Stimulated activated memory B cell treated with anti-CD40 and anti-IgM and Interleukin-4, amounts not matched to agents 10 μg/mL and 1 μg/mL and 100 μg/mL, for 72 hours (primary cell): ENCODE measurements around the gene CDK7.

ENCODE experiments used
- ATAC-seq: fragments of 150-1000 bp; cut with Tn5 transposase; 2 replicates; pipeline ENCODE4 v1.10.0; 2021
- H3K27ac Mint-ChIP-seq: one replicate; pipeline ENCODE4 v1.8.0; 2022; ENCODE audit warnings: mild to moderate bottlenecking, mixed read lengths
- H3K27me3 Mint-ChIP-seq: one replicate; pipeline ENCODE4 v1.8.0; 2022; ENCODE audit warnings: mixed read lengths
- H3K36me3 Mint-ChIP-seq: one replicate; pipeline ENCODE4 v1.8.0; 2022; ENCODE audit warnings: mixed read lengths
- H3K4me1 Mint-ChIP-seq: one replicate; pipeline ENCODE4 v1.8.0; 2022; ENCODE audit warnings: mixed read lengths
- H3K4me3 Mint-ChIP-seq: one replicate; pipeline ENCODE4 v1.8.0; 2022; ENCODE audit warnings: mild to moderate bottlenecking, moderate library complexity, mixed read lengths
- H3K9me3 Mint-ChIP-seq: one replicate; pipeline ENCODE4 v1.8.0; 2022; ENCODE audit warnings: mixed read lengths

CDK7 gene

DNA sequence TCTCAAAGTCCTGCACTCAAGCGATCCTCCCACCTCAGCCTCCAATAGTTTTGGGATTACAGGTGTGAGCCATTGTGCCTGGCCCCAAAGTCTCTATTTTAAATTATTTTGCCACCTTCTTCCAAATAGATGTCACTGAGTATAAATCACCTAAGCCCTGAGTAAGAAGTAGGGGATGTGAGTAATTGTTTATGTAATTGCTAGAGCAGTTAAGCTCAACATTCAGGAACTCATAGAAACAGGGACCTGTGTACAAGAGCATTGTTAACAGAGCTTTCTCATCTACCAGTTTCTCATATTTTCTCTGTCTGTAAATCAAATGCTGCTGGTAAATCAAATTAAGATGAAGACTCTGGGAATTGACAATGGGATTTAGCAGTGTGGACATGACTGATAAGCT lies 26.3 kb downstream of the CDK7 start:
- no peak overlapping the region for H3K27ac Mint-ChIP-seq
- no peaks in the 10 kb centered on the region for H3K9me3 Mint-ChIP-seq
- H3K4me1 Mint-ChIP-seq, result no peaks in the 10 kb centered on the region
- no peak overlapping the region for H3K4me3 Mint-ChIP-seq
- peaks cover 74% of the 10 kb centered on the region for H3K36me3 Mint-ChIP-seq
- no peaks in the 10 kb centered on the region for H3K27me3 Mint-ChIP-seq
- no peak for ATAC-seq

DNA sequence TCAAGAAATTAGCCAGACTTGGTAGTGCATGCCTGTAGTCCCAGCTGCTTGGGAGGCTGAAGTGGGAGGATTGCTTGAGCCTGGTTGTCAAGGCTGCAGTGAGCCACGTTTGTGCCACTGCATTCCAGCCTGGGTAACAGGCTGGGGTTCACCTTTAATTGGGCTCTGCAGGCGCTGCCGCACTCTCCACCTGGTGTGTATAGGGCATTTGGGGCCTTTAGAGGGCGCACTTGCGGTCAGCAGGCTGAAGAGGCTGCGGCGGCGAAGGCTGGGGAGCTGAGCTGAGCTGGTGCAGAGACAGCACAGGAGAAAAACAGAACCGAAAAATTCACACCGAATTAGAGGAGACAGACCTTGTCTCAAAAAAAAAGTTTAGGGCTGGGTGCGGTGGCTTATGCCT lies 31.2 kb downstream of the CDK7 start:
- H3K27me3 Mint-ChIP-seq, result no peaks in the 10 kb centered on the region
- H3K9me3 Mint-ChIP-seq, result no peaks in the 10 kb centered on the region
- no peak overlapping the region for H3K27ac Mint-ChIP-seq
- no peak for ATAC-seq
- H3K4me3 Mint-ChIP-seq, result no peak overlapping the region
- H3K4me1 Mint-ChIP-seq, result no peaks in the 10 kb centered on the region
- peaks cover 77% of the 10 kb centered on the region for H3K36me3 Mint-ChIP-seq

DNA sequence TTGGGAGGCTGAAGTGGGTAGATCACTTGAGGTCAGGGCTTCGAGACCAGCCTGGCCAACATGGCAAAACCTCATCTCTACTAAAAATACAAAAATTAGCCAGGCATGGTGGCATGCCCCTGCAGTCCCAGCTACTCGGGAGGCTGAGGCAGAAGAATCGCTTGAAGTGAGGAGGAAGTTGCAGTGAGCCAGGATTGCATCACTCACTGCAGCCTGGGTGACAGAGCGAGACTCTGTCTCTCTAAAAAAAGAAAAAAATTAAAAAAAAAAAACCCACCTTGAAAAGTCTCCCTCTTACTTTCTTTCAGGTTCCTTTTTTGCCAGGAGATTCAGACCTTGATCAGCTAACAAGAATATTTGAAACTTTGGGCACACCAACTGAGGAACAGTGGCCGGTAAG lies 34.2 kb downstream of the CDK7 start:
- no peaks in the 10 kb centered on the region for H3K4me1 Mint-ChIP-seq
- no peak overlapping the region for H3K27ac Mint-ChIP-seq
- H3K27me3 Mint-ChIP-seq, result no peaks in the 10 kb centered on the region
- ATAC-seq, result no peak
- H3K4me3 Mint-ChIP-seq, result no peak overlapping the region
- no peaks in the 10 kb centered on the region for H3K9me3 Mint-ChIP-seq
- H3K36me3 Mint-ChIP-seq, result peaks cover 73% of the 10 kb centered on the region

DNA sequence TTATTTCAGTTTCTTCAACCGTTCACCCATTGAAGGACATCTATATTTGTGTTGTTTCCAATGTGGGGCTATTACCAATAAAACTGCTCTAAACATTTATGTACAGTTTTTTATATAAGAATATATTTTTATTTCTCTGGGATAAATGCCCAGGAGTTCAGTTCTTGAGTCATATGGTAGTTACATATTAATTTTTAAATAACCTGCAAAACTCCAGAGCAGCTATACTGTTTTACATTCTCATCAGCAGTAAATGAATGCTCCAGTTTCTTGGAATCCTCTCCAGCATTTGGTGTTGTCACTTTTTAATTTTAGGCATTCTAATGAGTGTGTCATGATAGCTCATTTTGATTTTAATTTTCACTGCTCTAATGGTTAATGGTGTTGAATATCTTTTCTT lies 36.2 kb downstream of the CDK7 start:
- H3K9me3 Mint-ChIP-seq, result no peaks in the 10 kb centered on the region
- H3K36me3 Mint-ChIP-seq, result peaks cover 58% of the 10 kb centered on the region

DNA sequence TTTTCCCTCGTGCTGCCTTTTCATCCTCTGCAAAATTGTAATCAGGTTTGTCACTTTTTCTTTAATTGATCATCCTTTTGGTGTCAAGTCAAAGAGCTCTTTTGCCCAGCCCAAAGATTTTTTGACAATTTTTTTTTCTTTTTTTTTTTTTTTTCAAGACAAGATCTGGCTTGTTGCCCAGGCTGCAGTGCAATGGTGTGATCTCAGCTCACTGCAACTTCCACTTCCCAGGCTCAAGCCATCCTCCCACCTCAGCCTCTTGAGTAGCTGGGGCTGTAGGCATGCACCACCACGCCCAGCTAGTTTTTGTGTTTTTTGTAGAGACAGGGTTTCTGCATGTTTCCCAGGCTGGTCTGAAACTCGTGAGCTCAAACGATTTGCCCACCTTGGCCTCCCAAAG lies 36.7 kb downstream of the CDK7 start:
- no peak for ATAC-seq
- no peaks in the 10 kb centered on the region for H3K4me1 Mint-ChIP-seq
- H3K9me3 Mint-ChIP-seq, result no peaks in the 10 kb centered on the region
- H3K36me3 Mint-ChIP-seq, result peaks cover 58% of the 10 kb centered on the region
- H3K4me3 Mint-ChIP-seq, result no peak overlapping the region
- no peaks in the 10 kb centered on the region for H3K27me3 Mint-ChIP-seq
- H3K27ac Mint-ChIP-seq, result no peak overlapping the region

More for the DNA sequence above, 36.2 kb downstream of the CDK7 start:
- ATAC-seq, result no peak
- Mint-ChIP-seq H3K4me1 (no peaks in the 10 kb centered on the region), H3K27ac (no peak overlapping the region), H3K4me3 (no peak overlapping the region), H3K27me3 (no peaks in the 10 kb centered on the region)

DNA sequence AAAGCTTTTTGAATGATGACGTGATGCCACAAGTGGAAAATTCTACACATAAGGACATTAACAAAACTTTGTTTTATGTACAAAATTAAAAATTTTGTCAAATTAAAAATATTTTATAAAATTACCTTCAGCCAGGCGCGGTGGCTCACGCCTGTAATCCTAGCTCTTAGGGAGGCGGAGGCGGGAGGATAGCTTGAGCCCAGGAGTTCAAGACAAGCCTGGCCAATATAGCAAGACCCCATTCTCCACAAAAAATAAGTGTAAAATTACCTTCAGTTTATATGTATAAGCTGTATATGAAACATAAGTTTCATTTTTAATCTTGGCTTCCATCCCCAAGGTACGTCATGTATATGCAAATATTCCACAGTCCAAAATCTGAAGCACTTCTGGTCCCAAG lies 40.9 kb downstream of the CDK7 start:
- Mint-ChIP-seq H3K27ac (no peak overlapping the region), H3K4me1 (no peaks in the 10 kb centered on the region), H3K36me3 (peaks cover 67% of the 10 kb centered on the region), H3K9me3 (no peaks in the 10 kb centered on the region), H3K4me3 (no peak overlapping the region), H3K27me3 (no peaks in the 10 kb centered on the region)
- no peak for ATAC-seq

DNA sequence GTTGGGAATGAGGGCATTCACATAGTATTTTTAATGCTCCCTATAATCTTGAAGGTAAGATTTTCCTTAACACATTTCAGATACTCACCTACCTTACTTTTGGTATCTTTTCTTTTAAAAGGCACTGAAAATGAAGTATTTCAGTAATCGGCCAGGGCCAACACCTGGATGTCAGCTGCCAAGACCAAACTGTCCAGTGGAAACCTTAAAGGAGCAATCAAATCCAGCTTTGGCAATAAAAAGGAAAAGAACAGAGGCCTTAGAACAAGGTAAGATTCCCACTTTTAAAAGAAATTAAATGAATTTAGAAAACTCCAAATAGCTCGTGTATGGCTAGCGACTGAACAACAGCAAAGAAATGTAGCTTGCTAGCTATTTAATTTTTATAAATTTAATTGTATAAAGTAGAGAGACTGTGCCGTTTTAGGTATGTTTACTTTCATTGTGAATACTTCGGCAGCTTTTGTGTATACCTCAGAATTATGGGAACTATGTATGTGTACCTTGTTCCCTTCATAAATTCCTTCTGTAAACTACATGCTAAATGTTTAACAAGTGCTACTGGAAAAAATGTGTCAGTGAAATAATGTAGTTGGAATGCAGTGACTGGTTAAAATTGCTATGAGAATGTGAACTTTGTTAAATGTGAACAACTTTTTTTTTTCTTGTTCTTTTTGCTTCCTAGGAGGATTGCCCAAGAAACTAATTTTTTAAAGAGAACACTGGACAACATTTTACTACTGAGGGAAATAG lies 41.9 kb downstream of the CDK7 start:
- Mint-ChIP-seq H3K36me3 (peaks cover 58% of the 10 kb centered on the region), H3K27me3 (no peaks in the 10 kb centered on the region), H3K4me3 (no peak overlapping the region), H3K9me3 (no peaks in the 10 kb centered on the region), H3K4me1 (no peaks in the 10 kb centered on the region), H3K27ac (no peak overlapping the region)
- no peak for ATAC-seq

DNA sequence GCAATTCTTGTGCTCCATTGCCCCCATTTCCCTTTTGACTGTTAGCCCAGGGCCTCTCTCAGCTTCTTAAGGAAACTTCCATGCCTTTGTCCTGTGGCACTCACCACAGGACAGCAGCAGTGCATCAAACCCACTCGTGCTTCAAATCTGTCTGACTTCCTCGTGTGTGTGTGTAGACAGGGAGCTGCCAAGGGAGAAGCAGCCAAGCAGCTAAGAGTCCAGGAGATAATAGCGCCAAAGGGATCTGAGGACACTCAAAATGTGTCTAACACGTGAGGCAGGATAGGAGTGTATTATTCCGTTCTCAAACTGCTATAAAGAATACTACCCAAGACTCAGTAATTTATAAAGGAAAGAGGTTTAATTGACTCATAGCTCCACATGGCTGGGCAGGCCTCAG lies 44.8 kb downstream of the CDK7 start:
- ATAC-seq, result no peak
- Mint-ChIP-seq H3K27ac (no peak overlapping the region), H3K4me3 (no peak overlapping the region), H3K9me3 (no peaks in the 10 kb centered on the region), H3K36me3 (peaks cover 53% of the 10 kb centered on the region), H3K27me3 (no peaks in the 10 kb centered on the region), H3K4me1 (no peaks in the 10 kb centered on the region)

DNA sequence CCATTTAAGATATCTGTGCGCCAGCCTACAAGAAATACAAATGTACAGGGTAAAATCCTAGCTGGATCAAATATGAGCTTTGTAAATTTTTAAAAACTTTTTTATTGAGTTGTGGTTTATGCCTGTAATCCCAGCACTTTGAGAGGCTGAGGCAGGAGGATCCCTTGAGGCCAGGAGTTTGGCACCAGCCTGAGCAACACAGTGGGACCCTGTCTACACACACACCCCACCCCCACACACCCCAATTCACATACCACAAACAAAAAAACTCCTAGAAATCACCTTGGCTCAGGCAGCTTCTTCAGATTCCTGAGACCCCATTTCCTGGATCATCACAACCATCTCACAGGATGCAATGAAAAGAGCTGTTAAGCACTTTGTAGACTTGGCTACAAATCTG lies 46.4 kb downstream of the CDK7 start:
- no peak for ATAC-seq
- H3K9me3 Mint-ChIP-seq, result no peaks in the 10 kb centered on the region
- no peak overlapping the region for H3K27ac Mint-ChIP-seq
- no peaks in the 10 kb centered on the region for H3K27me3 Mint-ChIP-seq
- H3K4me1 Mint-ChIP-seq, result no peaks in the 10 kb centered on the region
- no peak overlapping the region for H3K4me3 Mint-ChIP-seq
- H3K36me3 Mint-ChIP-seq, result peaks cover 49% of the 10 kb centered on the region

DNA sequence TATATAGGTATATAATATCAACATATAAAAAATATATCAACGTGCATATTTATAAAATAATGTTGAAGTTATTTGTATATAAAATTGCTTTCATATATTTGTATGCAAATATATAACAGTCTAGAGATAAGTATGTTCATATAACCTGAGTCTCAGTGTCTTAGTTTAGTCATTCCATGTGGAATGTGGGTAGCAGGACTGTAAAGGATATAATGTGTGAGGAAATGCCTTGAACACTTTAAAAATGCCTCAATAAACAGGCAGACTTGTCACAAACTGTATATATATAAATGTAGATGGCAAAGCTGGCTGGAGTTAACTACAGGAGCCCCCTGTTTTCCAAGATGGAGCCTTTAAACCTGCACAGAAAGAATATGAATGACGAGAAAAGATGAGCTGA lies 49.5 kb downstream of the CDK7 start:
- H3K9me3 Mint-ChIP-seq, result no peaks in the 10 kb centered on the region
- no peak overlapping the region for H3K27ac Mint-ChIP-seq
- no peaks in the 10 kb centered on the region for H3K27me3 Mint-ChIP-seq
- no peak for ATAC-seq
- peaks cover 24% of the 10 kb centered on the region for H3K36me3 Mint-ChIP-seq
- H3K4me1 Mint-ChIP-seq, result no peaks in the 10 kb centered on the region
- H3K4me3 Mint-ChIP-seq, result no peak overlapping the region

DNA sequence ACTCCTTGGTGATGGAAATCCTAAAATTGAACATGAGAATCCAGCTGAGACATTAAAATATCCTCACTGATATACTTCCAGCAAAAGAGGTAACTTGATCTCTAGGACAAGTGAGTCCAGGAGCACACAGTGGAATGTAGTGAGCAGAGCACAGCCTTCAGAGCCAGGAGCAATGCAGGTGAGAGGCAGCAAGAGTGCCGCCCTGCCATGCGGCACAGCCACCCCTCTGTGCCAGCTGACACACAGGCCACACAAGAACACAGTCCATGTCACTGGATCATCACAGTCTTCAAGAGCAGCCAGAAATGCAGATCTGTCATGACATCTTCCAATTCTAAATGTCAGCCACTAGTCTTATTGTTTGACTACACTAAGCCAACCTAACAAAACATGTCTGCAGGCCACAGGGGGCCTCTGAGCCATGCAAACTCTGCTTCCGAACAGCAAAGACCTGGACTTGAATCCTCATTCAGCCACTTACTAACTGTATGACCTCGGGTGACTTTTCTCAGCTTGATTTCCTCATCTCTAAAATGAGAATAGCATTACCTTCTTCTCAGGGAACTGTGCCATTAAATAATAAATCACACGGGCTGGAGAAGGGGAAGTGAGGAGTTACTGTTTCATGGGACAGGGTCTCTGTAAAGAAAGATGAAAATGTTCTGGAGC lies 50.9 kb downstream of the CDK7 start:
- no peaks in the 10 kb centered on the region for H3K4me1 Mint-ChIP-seq
- H3K4me3 Mint-ChIP-seq, result no peak overlapping the region
- no peak overlapping the region for H3K27ac Mint-ChIP-seq
- no peaks in the 10 kb centered on the region for H3K27me3 Mint-ChIP-seq
- peaks cover 12% of the 10 kb centered on the region for H3K36me3 Mint-ChIP-seq
- ATAC-seq, result no peak
- no peaks in the 10 kb centered on the region for H3K9me3 Mint-ChIP-seq

DNA sequence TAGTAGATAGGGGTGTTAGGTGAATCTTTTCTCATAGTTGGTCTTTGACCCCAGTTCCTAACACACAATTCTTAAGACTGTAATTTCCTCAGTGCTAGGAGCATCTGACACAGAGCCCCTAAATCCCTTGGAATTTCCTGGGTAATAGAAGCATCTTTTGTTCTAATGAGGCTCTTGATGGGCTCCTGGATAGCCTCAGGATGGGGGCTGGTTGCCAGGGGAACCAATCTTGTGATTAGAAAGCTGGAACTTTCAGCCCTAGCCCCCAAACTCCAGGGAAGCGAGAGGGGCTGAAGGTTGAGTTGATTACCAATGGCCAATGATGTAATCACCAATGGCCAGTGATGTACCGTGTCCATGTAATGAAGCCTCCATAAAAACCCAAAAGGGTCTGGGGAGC lies 53.4 kb downstream of the CDK7 start:
- H3K27ac Mint-ChIP-seq, result no peak overlapping the region
- no peaks in the 10 kb centered on the region for H3K9me3 Mint-ChIP-seq

DNA sequence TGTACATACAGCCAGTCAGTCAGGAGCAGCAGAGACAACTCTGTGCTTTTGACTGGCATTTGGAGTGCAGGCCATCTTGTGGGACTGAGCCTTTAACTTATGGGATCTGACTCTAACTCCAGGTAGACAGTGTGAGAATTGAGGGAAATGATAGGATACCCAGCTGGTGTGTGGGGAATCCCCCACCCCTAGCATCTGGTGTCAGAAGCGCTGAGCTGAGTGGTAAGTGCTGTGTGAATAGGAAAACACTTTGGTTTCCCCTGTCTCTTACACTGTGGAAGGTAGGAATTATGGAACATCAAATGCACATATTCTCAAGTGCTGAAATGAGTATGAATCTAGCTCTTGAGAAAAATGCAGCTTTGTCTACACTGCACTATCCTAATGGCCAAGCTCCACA lies 54.0 kb downstream of the CDK7 start:
- H3K27ac Mint-ChIP-seq, result no peak overlapping the region

More for the DNA sequence above, 53.4 kb downstream of the CDK7 start:
- Mint-ChIP-seq H3K36me3 (peaks cover 13% of the 10 kb centered on the region), H3K4me1 (no peaks in the 10 kb centered on the region), H3K27me3 (no peaks in the 10 kb centered on the region), H3K4me3 (no peak overlapping the region)
- no peak for ATAC-seq

DNA sequence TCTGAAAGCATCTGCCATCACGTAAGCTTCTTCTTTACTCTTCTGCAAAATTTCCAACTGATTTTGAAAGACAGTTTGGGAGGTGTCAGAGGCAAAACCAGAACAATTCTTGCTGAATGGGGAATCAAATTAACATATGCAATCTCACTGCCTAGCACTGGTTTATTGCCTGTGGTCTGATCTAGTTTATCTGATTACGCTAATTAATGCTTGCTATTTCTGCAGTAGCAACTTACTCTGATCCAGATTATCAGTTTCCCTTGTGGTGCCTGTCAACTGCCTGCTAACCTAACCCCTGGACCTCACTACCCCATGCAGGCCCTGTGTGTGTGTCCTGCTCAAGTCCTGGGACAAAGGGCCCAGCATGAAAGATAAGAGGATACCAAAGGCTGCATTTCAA lies 57.6 kb downstream of the CDK7 start:
- no peak for ATAC-seq
- no peaks in the 10 kb centered on the region for H3K9me3 Mint-ChIP-seq
- H3K27me3 Mint-ChIP-seq, result no peaks in the 10 kb centered on the region
- no peaks in the 10 kb centered on the region for H3K4me1 Mint-ChIP-seq
- H3K36me3 Mint-ChIP-seq, result peaks cover 20% of the 10 kb centered on the region
- no peak overlapping the region for H3K4me3 Mint-ChIP-seq
- H3K27ac Mint-ChIP-seq, result no peak overlapping the region

More for the DNA sequence above, 54.0 kb downstream of the CDK7 start:
- Mint-ChIP-seq H3K36me3 (peaks cover 13% of the 10 kb centered on the region), H3K9me3 (no peaks in the 10 kb centered on the region), H3K4me1 (no peaks in the 10 kb centered on the region), H3K27me3 (no peaks in the 10 kb centered on the region), H3K4me3 (no peak overlapping the region)
- ATAC-seq, result no peak

DNA sequence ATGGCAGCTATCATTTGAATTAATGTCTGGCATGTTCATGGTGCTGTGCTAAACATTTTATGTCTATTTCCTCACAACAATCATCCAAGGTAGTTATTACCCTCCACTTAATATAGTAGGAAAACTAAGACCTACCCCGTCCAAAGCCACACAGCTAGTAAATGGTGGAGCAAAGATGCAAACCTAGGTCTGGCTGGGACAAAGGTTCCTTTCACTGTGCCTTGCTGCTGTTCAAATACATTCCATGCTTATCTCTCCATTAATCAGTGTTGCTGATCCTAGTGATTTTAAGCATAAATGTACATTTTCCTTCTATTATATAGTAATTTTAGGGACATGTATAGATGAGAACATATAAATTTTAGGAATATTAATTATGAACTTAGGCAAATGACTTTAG lies 59.2 kb downstream of the CDK7 start:
- Mint-ChIP-seq H3K27me3 (no peaks in the 10 kb centered on the region), H3K36me3 (peaks cover 26% of the 10 kb centered on the region), H3K9me3 (no peaks in the 10 kb centered on the region), H3K4me3 (no peak overlapping the region), H3K27ac (no peak overlapping the region), H3K4me1 (no peaks in the 10 kb centered on the region)
- no peak for ATAC-seq

DNA sequence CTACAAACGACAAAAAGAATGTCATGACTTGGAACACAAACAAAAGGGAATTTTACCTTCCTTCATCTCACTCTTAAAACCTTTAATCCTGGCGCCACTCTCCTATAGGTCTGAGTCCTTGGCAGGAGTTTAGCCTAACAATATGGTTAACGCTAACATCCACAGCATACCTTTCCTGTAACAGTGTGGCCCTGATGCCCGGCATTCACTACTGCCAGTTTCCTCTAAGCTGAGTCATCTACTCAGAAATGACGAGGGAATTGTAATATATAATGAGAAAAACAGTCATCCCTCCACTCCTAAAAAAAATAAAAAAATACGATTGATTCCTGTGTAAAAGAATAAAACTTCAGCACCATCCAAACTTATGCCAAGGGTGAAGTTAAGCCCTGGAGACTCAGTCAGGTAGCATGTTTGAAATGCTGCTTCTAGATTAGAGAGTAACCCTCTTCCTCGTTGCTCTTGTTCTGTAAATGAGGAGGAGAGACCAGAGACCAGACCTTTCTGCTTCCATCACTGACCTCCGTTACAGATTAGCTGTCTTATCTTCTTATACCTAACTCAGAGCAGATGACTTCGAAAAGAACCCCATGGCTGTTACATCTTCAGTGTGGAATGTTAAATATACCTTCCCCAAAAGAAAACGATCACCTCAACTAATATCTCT lies 60.5 kb downstream of the CDK7 start:
- H3K9me3 Mint-ChIP-seq, result no peaks in the 10 kb centered on the region
- no peak for ATAC-seq
- H3K27ac Mint-ChIP-seq, result no peak overlapping the region
- H3K4me1 Mint-ChIP-seq, result no peaks in the 10 kb centered on the region
- no peaks in the 10 kb centered on the region for H3K27me3 Mint-ChIP-seq
- peaks cover 38% of the 10 kb centered on the region for H3K36me3 Mint-ChIP-seq
- H3K4me3 Mint-ChIP-seq, result no peak overlapping the region
